OCI-LY3 (cell line): ENCODE measurements around the gene CNTN5.

Source experiments
- EZH2phosphoT487 ChIP-seq: fragments of 200-600 bp; shearing (Covaris generic); IDR thresholded peaks from 2 replicates; pipeline ENCODE4 v1.6.1; 2018; ENCODE audit warnings: antibody characterized with exemption, mixed run types, low read depth
- TF ChIP-seq, protein P1 (sequence below): fragments of 200-600, 300-600 bp; sonication (generic); IDR thresholded peaks from 2 replicates; pipeline ENCODE4 v1.5.1; 2014; ENCODE audit warnings: antibody characterized with exemption, low read length, low read depth

- TF ChIP-seq, protein P1, sequence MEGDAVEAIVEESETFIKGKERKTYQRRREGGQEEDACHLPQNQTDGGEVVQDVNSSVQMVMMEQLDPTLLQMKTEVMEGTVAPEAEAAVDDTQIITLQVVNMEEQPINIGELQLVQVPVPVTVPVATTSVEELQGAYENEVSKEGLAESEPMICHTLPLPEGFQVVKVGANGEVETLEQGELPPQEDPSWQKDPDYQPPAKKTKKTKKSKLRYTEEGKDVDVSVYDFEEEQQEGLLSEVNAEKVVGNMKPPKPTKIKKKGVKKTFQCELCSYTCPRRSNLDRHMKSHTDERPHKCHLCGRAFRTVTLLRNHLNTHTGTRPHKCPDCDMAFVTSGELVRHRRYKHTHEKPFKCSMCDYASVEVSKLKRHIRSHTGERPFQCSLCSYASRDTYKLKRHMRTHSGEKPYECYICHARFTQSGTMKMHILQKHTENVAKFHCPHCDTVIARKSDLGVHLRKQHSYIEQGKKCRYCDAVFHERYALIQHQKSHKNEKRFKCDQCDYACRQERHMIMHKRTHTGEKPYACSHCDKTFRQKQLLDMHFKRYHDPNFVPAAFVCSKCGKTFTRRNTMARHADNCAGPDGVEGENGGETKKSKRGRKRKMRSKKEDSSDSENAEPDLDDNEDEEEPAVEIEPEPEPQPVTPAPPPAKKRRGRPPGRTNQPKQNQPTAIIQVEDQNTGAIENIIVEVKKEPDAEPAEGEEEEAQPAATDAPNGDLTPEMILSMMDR, result no peak
- TF ChIP-seq EZH2phosphoT487, result no peak
Observed at GRCh38 chr11:100359281-100359680, 1338.5 kb downstream of the CNTN5 start.
